LNCAP (cell line): Measurements from ENCODE around the gene DDX47.

Source experiments
- TF ChIP-seq, protein P1 (sequence below): fragments of 450-650 bp; IDR thresholded peaks from 2 replicates; pipeline ENCODE4 v1.5.1; 2017; ENCODE audit warnings: mild to moderate bottlenecking

DDX47 gene

GRCh38 chr12:12813120-12814101 lies at the start of gene DDX47:
Gene DDX47, plus strand, starts transcription at chr12:12813346. Its CDS starts 22 bp downstream, at chr12:12813368.
- TF ChIP-seq, protein P1, sequence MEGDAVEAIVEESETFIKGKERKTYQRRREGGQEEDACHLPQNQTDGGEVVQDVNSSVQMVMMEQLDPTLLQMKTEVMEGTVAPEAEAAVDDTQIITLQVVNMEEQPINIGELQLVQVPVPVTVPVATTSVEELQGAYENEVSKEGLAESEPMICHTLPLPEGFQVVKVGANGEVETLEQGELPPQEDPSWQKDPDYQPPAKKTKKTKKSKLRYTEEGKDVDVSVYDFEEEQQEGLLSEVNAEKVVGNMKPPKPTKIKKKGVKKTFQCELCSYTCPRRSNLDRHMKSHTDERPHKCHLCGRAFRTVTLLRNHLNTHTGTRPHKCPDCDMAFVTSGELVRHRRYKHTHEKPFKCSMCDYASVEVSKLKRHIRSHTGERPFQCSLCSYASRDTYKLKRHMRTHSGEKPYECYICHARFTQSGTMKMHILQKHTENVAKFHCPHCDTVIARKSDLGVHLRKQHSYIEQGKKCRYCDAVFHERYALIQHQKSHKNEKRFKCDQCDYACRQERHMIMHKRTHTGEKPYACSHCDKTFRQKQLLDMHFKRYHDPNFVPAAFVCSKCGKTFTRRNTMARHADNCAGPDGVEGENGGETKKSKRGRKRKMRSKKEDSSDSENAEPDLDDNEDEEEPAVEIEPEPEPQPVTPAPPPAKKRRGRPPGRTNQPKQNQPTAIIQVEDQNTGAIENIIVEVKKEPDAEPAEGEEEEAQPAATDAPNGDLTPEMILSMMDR, result peak; percentile 96

DNA sequence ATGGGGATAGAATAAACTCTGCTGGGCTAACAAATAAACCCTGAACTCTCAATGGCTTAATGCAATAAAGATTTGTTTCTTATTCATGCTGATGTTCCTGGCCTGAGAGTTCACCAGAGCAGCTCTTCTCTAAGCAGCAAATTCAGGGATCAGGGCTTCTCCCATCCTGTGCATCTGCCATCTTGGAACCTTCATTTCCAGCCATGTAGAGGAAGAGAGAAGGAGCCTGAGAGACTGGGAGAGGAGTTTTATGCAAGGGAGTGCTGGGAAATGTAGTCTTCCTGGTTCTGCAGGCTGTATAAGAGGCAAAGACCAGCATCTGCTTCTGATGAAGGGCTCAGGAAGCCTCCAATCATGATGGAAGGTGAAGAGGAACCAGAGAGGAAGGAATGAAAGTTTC lies 48.3 kb upstream of the DDX47 start:
- TF ChIP-seq, protein P1, result no peak

GRCh38 chr12:12770262-12770661 lies 42.9 kb upstream of the DDX47 start:
- TF ChIP-seq, protein P1, result no peak

GRCh38 chr12:12774791-12775190 lies 38.4 kb upstream of the DDX47 start:
- TF ChIP-seq, protein P1, result no peak

DNA sequence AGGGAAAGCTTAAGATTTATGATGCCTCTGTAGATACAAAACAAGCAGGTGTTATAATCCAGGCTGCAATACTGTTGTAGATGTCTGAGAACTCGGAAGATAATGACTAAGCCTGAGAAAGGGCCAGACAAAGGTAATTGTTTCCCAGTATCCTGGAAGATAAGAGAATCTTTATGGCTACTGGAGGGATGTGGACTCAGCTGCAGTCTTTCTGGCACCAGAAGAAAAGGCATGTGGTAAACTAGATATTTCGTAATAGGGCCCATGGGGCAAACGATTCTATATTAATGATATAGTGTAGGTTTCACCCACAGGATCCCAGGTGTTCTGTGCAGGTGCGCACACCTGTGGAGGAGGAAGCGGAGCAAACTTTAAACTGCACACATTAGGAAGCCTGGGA lies 36.9 kb upstream of the DDX47 start:
- TF ChIP-seq, protein P1, result no peak

DNA sequence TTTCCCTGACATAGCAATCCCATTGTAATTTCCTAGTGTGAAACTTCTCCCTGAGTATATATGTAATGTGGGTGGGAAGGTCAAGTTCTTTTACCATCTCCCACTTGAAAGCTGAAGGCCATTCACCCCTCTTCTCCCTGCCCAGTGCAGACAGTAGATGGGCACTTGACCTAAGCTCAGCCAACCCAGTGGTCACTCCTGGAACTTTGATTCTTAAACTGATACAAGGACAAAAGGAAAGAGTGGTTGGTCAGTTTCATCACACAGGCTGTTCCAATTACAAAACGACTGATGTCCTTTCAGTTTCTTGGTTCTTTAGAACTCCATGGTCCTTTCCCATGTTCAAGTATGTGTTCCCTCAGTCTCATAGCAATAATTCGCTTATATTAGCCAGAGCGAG lies 36.1 kb upstream of the DDX47 start:
- TF ChIP-seq, protein P1, result no peak

- TF ChIP-seq, protein P1, result no peak
Measured at GRCh38 chr12:12779007-12779406, 34.1 kb upstream of the DDX47 start.
